DMS114 treated with DMSO at 0.1 percent for 48 hours (cell line): ENCODE data around the gene NCAPD2.

Experiments
- DNase-seq: peaks from one replicate; lab custom pipeline; 2025; ENCODE audit not compliant: unreplicated experiment; lab: John Stamatoyannopoulos, UW

Gene NCAPD2

GRCh38 chr12:6493497-6494257 lies at the start of gene NCAPD2:
TSS of gene NCAPD2 (plus strand) at chr12:6494102. CDS start at chr12:6495099, 997 bp downstream.
- DNase-seq: peak; percentile 97

GRCh38 chr12:6444704-6445688 lies 48.9 kb upstream of the NCAPD2 start, which contains the start of gene CD27:
TSS of gene CD27 (plus strand) at chr12:6444955. CDS start at chr12:6445096, 141 bp downstream.
- no peak for DNase-seq

DNA sequence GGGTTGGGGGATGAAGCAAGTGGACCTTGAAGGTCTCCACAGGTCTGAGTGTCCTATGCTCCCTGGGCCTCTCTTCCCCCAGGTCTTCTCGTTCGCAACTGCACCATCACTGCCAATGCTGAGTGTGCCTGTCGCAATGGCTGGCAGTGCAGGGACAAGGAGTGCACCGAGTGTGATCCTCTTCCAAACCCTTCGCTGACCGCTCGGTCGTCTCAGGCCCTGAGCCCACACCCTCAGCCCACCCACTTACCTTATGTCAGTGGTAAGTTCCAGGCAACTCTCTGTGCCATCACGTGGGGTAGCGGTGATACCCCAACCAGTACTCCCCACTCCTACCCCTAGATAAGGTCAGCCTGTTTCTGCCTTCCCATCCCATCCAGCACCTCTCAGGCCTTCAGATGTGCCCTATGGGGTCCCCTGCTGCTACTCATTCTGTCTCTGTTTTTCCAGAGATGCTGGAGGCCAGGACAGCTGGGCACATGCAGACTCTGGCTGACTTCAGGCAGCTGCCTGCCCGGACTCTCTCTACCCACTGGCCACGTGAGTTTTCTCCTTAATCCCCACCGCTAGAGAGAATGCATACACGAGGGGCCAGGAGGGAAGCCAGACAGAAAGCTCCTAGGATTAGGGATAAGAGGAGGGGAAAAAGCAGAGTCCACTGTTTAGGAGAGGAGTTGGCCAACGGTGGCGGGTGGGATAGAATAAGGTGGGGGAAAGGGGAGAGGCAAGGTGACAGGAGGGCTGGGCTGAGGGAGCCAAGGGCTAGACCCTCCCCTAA lies 43.6 kb upstream of the NCAPD2 start:
- no peak for DNase-seq

DNA sequence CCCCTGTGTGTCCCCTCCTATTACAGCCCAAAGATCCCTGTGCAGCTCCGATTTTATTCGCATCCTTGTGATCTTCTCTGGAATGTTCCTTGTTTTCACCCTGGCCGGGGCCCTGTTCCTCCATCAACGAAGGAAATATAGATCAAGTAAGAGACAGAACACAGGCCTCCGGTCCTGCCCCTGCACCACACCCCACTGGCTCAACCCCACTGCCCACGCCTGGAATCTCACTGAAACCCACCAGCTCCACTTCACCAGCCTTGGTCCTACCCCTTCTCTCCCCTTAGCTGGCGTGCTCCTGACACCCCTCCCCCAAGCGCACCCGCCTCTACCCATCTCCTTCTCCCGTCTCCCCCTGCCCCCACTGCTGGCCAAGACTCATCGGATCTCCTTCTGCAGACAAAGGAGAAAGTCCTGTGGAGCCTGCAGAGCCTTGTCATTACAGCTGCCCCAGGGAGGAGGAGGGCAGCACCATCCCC lies 43.0 kb upstream of the NCAPD2 start:
- DNase-seq: no peak

DNA sequence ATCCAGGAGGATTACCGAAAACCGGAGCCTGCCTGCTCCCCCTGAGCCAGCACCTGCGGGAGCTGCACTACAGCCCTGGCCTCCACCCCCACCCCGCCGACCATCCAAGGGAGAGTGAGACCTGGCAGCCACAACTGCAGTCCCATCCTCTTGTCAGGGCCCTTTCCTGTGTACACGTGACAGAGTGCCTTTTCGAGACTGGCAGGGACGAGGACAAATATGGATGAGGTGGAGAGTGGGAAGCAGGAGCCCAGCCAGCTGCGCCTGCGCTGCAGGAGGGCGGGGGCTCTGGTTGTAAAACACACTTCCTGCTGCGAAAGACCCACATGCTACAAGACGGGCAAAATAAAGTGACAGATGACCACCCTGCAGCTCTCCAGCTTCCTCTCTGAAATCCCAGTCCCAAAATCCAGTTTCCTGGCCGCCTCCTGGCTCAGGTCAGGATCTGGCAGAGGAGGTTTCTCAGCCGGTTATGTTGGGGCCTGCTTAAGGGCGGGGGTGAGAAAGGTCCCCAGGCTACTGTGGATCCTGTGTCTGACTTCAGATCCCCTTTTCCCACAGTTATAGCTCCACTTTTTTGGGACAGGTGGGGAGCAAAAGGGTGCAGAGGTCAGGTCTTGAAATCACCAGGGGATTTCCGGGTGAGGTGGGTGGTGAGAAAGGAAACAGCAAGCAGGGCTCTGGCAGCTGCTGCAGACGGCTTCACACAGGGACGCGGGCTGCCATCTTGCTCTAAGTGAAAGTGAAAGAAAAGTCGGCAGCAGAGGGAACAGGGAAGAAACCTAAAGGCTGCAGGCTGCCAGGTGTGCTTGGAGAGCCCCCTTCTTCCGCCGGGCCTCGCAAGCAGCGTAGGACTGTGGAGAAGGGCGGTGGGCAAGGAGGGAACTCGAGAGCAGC lies 42.3 kb upstream of the NCAPD2 start, which contains the start of gene TAPBPL:
Gene TAPBPL (plus strand): TSS at position 695 of the 897 bp plus-strand sequence. CDS start 207 bp downstream, outside the sequence.
- peak; percentile 36 for DNase-seq

DNA sequence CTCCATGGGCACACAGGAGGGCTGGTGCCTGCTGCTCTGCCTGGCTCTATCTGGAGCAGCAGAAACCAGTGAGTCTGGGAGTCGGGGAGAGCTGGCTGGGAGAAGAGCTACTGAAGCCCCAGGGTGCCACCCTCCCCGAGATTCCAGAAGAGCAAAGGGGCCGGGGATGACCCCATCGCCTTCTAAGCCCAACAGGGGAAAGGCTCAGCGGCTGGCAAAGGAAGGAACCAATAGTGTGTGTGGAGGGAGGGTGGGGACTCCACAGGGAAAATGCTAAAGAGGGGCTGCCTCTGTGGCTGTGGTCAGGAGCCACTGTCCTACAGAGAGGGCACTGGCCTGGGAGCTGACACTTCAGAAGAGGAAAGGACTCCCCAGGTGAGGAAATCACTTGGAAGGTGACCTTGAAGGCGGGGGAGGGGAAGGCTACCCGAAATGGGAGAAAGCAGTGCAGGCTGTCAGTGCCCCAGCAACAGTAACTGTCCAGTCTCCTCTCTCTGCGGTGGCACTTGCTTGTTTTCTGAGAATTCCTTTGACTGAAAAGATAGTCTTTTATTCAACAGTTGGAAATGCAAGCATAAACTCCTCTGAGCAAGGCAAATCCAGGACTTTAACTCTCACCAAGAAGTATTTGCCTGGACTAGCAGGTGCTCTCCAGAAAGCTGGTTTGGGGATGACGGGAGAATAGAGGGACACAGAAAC lies 41.5 kb upstream of the NCAPD2 start:
- DNase-seq: no peak

DNA sequence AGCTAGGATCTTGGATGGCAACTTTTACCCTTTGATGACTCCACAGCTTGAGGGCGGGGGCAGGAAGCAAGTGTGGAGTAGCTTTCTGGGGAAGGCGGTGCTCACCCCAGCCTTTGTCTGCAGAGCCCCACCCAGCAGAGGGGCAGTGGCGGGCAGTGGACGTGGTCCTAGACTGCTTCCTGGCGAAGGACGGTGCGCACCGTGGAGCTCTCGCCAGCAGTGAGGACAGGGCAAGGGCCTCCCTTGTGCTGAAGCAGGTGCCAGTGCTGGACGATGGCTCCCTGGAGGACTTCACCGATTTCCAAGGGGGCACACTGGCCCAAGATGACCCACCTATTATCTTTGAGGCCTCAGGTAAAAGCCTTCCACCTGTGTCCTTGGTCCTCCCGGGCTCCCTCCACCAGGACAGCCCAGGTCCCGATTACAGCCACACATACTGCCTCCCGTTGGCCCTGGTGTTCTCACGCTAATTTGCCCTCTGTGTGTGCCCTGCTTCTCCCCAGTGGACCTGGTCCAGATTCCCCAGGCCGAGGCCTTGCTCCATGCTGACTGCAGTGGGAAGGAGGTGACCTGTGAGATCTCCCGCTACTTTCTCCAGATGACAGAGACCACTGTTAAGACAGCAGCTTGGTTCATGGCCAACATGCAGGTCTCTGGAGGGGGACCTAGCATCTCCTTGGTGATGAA lies 40.8 kb upstream of the NCAPD2 start:
- no peak for DNase-seq

- no peak for DNase-seq
These were observed 36.5 kb upstream of the NCAPD2 start for GRCh38 chr12:6457220-6457945.

DNA sequence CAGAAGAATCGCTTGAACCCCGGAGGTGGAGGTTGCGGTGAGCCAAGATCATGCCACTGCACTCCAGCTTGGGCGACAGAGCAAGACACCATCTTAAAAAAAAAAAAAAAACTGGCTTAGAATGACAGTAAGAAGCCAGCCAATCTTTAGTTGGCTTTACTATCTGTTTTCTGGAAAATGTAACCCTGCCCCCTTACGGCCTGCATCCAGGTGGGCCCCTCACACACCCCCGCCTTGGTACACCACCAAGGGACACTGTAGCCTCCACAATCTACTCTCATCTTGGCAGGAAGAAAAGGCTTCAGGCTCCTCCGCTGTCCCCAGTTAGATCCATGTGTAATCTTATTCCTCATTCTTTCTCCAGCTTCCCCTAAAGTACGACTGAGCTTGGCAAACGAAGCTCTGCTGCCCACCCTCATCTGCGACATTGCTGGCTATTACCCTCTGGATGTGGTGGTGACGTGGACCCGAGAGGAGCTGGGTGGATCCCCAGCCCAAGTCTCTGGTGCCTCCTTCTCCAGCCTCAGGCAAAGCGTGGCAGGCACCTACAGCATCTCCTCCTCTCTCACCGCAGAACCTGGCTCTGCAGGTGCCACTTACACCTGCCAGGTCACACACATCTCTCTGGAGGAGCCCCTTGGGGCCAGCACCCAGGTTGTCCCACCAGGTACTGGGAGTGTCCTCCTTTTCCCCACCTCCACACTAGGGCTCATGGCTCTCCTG lies 35.5 kb upstream of the NCAPD2 start:
- no peak for DNase-seq

DNA sequence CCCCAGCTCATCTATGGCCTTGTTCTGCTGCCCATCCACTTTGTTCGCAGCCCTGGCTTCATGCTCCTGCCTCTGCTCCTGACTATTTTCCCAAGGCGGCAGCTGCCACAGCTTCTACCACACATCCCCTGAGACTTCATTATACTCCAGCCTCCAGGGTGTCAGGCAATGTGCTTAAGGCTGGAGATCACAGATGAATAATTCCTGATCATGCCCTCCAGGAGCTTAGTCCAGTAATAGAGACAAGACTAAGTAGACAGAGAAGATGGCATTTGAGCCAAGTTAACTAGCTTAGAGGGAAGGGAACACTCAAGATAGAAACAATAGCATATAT lies 34.9 kb upstream of the NCAPD2 start:
- no peak for DNase-seq

- DNase-seq: no peak
These were observed 33.0 kb upstream of the NCAPD2 start for GRCh38 chr12:6460751-6461371.

DNA sequence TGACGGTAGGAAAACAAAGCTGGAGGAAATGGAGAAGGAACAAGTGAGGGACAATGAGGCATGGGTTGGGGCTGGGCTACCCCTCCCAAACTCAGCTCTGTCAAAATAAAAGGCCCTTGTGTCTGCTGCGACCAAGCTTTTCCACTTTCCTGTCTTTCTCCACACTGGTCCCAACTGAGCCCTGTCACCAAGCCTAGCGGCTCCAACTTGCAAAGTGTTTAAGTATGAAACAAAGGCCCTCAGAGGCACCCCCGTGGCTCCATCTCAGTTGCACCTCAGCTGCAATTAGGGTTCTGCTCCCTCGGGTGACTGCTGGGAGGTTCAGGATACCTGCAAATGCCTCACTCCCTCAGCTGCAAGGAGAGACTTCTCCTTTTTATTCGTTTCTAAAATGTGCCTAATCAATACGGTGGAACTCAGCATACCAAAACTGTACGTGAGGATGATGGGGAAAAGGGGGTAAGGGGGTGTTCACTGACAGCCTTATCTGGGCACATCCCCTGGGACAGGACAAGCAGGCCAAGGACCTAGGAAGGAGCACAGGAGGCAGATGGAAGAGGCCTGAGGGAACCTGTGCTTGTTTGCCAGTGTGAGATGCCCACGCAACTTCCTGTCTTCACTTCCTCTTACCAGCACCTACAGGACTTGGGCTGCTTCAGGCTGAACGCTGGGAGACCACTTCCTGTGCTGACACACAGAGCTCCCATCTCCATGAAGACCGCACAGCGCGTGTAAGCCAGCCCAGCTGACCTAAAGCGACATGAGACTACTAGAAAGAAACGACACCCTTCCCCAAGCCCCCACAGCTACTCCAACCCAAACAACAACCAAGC lies 32.3 kb upstream of the NCAPD2 start:
- no peak for DNase-seq

DNA sequence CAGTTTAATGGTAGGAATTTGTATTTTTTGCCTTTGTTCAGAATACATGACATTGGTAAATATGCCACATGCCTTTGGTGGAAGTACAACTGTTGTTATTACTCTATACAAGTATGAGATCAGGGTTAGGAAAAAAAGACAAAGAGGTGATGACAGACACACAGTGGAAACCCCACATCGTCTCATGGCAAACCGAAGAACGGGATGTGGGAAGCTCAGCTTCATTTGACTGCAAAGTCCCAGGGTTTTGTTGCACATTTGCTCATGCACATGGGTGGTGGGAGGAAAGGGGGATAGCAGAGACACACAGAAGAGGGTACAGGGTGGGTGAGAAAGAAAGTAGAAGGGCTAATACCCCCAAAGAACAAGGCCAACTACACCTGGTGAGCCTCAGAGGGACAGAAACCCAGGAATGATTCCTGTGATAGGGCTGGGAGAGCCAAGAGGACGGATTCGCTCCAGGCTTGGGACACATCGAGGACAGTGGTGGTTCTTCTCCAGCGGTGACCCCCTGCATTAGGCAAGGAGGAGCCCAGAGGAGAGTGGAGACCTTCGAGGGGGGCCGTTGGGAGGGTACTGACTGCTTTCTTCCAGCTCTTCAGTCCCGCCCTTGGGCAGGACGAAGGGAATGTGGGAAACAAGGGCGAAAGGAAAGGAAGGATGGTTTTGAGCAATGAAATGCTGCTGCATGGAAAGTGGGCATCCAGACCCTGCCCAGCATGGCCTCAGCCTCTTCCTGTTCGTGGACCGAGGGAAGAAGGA lies 31.5 kb upstream of the NCAPD2 start:
- no peak for DNase-seq

GRCh38 chr12:6463216-6463615 lies 30.7 kb upstream of the NCAPD2 start:
- DNase-seq: no peak

GRCh38 chr12:6463858-6464257 lies 30.0 kb upstream of the NCAPD2 start:
- no peak for DNase-seq
